GM12801 (cell line): ENCODE measurements around the gene SEMA3F.

Experiments
- CTCF ChIP-seq: IDR thresholded peaks from one replicate; pipeline ENCODE4 v1.5.1; 2011; ENCODE audit warnings: control low read depth; ENCODE audit not compliant: insufficient read length; ENCODE audit errors: extremely low read depth

The SEMA3F gene

GRCh38 chr3:50154840-50155490 is at the start of gene SEMA3F:
Gene SEMA3F (plus strand): TSS chr3:50155324. CDS start chr3:50159623, 4,299 bp downstream.
- no peak for TF ChIP-seq CTCF

GRCh38 chr3:50111757-50112156 is 43.4 kb upstream of the SEMA3F start:
- TF ChIP-seq CTCF = no peak

GRCh38 chr3:50112462-50112861 is 42.7 kb upstream of the SEMA3F start:
- TF ChIP-seq CTCF = no peak

- no peak for TF ChIP-seq CTCF
Observed at GRCh38 chr3:50117120-50117519, 38.0 kb upstream of the SEMA3F start.

GRCh38 chr3:50118237-50118636 is 36.9 kb upstream of the SEMA3F start:
- TF ChIP-seq CTCF = no peak

GRCh38 chr3:50119786-50120185 is 35.3 kb upstream of the SEMA3F start:
- TF ChIP-seq CTCF = no peak

- TF ChIP-seq CTCF = no peak
Observed at GRCh38 chr3:50120364-50121071, 34.6 kb upstream of the SEMA3F start.
